PFSK-1 (cell line): ENCODE measurements around the gene SMIM31.

Experiments used
- SIN3A ChIP-seq: IDR thresholded peaks from 2 replicates; pipeline ENCODE4 v1.6.1; 2012; ENCODE audit warnings: mild to moderate bottlenecking, low read length, moderate library complexity, borderline replicate concordance; ENCODE audit not compliant: insufficient read depth
- TF ChIP-seq, protein P1 (sequence below), 2 experiments: IDR thresholded peaks; 2 replicates each; pipeline versions ENCODE4 v1.6.1 to v1.8.0; 2011 to 2012; ENCODE audit warnings: low read depth in 2 of 2, low read length in 2 of 2, control low read depth in 1 of 2, inconsistent platforms in 1 of 2, mild to moderate bottlenecking in 1 of 2, moderate library complexity in 1 of 2; ENCODE audit not compliant: insufficient read depth in 1 of 2

GRCh38 chr4:164755432-164755831, 1.5 kb downstream of the SMIM31 start:
- TF ChIP-seq, protein P1, sequence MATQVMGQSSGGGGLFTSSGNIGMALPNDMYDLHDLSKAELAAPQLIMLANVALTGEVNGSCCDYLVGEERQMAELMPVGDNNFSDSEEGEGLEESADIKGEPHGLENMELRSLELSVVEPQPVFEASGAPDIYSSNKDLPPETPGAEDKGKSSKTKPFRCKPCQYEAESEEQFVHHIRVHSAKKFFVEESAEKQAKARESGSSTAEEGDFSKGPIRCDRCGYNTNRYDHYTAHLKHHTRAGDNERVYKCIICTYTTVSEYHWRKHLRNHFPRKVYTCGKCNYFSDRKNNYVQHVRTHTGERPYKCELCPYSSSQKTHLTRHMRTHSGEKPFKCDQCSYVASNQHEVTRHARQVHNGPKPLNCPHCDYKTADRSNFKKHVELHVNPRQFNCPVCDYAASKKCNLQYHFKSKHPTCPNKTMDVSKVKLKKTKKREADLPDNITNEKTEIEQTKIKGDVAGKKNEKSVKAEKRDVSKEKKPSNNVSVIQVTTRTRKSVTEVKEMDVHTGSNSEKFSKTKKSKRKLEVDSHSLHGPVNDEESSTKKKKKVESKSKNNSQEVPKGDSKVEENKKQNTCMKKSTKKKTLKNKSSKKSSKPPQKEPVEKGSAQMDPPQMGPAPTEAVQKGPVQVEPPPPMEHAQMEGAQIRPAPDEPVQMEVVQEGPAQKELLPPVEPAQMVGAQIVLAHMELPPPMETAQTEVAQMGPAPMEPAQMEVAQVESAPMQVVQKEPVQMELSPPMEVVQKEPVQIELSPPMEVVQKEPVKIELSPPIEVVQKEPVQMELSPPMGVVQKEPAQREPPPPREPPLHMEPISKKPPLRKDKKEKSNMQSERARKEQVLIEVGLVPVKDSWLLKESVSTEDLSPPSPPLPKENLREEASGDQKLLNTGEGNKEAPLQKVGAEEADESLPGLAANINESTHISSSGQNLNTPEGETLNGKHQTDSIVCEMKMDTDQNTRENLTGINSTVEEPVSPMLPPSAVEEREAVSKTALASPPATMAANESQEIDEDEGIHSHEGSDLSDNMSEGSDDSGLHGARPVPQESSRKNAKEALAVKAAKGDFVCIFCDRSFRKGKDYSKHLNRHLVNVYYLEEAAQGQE (IDR thresholded peaks at IDR 0.05; ENCODE audit: insufficient read depth in 1 of 2, low read depth in 2 of 2, low read length in 2 of 2), result no peak
- TF ChIP-seq SIN3A, result no peak
